A204.1 (cell line): ENCODE results near the gene UNC93B1.
"Not testable (repeated sequence)": the region's sequence is repeated elsewhere in the genome, so short reads cannot be mapped to it uniquely, and the experiment has no call there.

Source experiments
- FAIRE-seq: peaks from 2 replicates; lab custom pipeline; 2012; peaks lifted over from hg19 to GRCh38; lab: Jason Lieb, UNC

The UNC93B1 gene

GRCh38 chr11:67991347-67992121 is 12.4 kb downstream of the UNC93B1 start:
- not testable (repeated sequence) for FAIRE-seq

GRCh38 chr11:67990546-67991346 is 13.2 kb downstream of the UNC93B1 start:
- not testable (repeated sequence) for FAIRE-seq

DNA sequence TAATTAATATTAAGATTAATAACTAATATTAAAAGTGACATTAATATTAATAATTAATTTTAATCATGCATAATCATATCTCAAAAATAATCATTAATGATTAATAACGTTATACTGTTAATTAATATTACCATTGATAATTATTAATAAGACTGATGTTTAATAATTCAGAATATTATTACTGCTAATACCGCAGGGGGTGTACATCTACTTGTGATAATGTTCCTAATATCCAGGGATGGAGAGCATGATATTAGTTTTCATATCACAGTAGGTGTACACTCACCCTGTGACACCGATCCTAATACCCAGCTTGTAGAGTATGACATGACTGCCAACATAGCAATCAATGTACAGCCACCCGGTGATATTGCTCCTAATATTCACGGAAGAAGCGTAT is 18.6 kb downstream of the UNC93B1 start:
- FAIRE-seq: not testable (repeated sequence)

DNA sequence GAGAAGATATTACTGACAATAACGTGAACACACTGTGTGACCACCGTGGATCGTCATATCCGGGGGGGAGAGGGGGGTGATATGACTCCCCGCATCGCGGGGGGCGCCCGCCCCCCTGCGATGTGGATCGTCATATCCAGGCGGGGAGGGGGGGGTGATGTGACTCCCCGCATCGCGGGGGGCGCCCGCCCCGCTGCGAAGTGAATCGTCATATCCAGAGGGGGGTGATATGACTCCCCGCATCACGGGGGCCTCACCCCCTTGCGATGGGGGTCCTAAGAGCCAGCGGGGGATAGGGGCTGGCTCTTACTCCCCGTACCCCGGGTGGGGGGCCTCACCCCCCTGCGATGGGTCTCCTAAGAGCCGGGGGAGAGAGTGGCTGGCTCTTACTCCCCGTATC is 19.9 kb downstream of the UNC93B1 start:
- FAIRE-seq: no peak

DNA sequence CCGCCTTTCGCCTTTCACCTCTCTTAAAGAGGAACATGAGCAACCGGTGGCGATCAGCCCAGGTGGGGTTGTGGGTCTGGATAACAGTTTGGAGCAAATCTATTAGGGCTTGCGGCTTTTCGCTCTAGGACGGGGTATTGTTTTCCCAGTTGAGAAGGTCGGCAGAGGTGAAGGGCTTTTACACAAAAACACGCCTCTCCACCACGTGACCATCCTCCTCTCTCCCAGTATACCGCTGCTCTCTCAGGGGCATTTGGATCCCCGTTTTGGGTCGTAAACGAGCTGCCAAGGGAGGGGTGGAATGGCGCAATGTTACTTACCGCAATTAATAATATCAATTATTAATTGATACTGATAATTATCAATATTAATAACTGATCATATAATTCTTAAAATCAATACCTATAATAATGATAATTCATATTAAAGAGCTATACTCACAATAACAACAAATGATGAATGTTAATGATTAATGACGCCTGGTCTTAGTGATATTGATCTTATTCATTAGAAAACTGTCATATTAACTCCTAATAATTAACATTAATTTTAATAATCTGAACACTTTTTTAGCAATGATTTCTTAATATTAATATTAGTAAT is 21.5 kb downstream of the UNC93B1 start:
- FAIRE-seq: not testable (repeated sequence)

GRCh38 chr11:67981226-67981625 is 22.7 kb downstream of the UNC93B1 start:
- not testable (repeated sequence) for FAIRE-seq

GRCh38 chr11:67978766-67979418 is 25.0 kb downstream of the UNC93B1 start:
- FAIRE-seq: not testable (repeated sequence)

DNA sequence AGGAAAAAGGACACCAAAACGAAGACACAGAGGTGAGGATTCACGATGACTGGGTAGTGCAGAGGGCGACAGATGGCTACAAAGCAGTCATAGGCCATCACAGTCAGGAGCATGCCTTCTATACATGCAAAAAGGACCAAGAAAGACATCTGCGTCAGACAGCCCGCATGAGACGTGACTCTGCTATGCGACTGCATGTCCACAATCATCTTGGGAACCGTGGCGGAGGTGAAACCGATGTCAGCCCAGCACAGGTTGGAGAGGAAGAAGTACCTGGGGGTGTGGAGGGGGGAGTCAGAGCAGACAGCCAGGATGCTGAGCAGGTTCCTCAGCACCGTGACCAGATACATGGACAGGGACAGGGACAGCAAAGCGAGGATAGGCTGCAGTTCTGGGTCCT is 29.2 kb downstream of the UNC93B1 start:
- FAIRE-seq: not testable (repeated sequence)

DNA sequence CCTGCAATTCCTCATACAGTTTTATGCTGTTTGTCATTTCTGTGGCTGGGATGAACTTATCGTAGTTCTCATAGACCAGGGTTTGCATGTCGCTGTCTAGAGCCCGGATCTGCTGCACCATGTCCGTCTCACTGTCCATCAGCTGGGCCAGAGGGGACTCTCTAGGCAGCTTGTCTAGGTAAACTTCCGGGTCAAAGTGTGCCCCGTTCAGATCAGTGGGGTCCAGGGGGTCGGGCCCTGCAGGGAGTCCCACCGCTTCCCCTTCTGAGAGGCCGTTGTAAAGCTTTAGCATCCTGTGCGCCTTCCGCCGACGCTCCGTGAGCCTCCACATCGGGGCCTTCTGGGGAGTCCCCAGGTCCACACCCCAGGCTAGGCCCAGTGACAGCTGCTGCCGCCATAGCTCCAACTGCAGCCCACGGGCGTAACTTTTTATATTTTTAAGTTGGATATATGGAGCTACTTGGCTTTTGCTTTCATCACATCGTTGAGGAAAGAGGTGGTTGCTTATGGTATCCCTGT is 38.0 kb downstream of the UNC93B1 start:
- FAIRE-seq: not testable (repeated sequence)

DNA sequence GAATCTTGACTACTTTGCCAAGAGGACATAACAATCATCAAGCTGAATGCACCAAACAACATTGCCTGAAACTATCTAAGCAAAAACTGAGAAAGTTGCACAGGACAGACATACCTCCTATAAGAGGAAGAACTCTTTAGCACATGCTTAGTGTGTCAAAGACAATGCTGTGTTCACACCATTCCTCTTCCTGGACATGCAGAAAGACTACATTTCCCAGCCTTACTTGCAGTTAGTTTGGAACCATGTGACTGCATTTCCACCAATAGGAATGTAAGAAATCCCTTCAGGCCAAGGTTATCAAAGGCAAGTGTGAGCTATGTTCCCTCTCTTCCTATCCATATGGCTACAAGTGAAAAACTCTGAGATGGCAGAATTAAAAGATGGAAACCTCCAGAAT is 39.2 kb downstream of the UNC93B1 start:
- FAIRE-seq: not testable (repeated sequence)

DNA sequence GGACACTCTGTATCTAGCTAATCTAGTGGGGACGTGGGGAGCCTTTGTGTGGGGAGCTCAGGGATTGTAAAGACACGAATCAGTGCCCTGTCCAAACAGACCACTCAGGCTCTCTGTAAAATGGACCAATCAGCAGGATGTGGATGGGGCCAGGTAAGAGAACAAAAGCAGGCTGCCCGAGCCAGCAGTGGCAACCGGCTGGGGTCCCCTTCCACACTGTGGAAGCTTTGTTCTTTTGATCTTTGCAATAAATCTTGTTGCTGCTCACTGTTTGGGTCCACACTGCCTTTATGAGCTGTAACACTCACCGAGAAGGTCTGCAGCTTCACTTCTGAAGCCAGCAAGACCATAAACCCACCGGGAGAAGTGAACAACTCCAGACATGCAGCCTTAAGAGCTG is 40.0 kb downstream of the UNC93B1 start:
- not testable (repeated sequence) for FAIRE-seq

- FAIRE-seq: not testable (repeated sequence)
Measured at GRCh38 chr11:67963217-67963616, 40.7 kb downstream of the UNC93B1 start.

GRCh38 chr11:67956236-67956635 is 47.7 kb downstream of the UNC93B1 start:
- FAIRE-seq: not testable (repeated sequence)

- FAIRE-seq: not testable (repeated sequence)
Measured at GRCh38 chr11:67955461-67956007, 48.4 kb downstream of the UNC93B1 start.

DNA sequence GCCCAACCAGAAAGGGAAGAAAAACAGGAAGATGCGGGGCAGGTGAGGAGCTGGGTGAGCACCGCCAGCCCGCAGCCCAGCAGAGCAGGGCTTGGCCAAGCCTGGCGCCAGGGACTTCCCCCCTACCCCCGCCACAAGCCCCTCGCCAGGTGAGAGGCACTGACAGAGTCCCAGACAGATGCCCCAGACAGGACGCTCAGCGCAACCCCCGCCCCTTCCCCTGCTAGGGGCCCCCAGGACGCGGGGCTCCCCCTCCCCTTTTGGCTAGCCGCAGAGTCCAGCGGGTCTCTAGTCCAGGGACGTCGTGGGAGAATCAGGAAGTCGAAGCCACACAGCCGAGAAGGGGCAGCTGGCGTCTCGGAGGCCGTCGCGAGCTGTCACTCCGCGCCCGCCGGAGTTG is 48.9 kb downstream of the UNC93B1 start:
- FAIRE-seq: not testable (repeated sequence)

GRCh38 chr11:67954251-67954650 is 49.6 kb downstream of the UNC93B1 start:
- not testable (repeated sequence) for FAIRE-seq

GRCh38 chr11:67950705-67951104 is 53.2 kb downstream of the UNC93B1 start:
- not testable (repeated sequence) for FAIRE-seq

- FAIRE-seq: not testable (repeated sequence)
Measured at GRCh38 chr11:67947785-67948184, 56.1 kb downstream of the UNC93B1 start.

- FAIRE-seq: not testable (repeated sequence)
Measured at GRCh38 chr11:67946403-67946802, 57.5 kb downstream of the UNC93B1 start.

DNA sequence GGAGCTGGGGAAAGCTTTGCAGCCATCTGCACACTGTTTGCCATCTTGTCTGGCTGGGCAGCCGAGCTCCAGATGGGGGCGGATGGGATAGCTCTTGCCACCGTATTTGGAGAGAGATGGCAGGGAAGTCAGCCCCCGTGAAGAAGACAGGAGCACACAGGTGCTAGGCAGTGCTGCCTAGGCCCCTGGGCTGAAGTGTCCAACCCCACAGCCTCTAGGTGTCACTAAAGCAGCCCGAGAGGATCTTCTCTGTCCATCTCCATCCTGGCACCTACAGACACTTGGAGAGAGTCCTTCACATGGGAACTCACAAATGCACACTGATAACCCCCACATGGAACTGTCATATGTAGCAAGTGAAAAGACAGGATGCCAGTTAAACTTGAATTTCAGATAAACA is 60.5 kb downstream of the UNC93B1 start:
- FAIRE-seq: not testable (repeated sequence)
